UCSD-AML1 (cell line): ENCODE results near the gene MYADML2.
"Not testable (repeated sequence)": the region's sequence is repeated elsewhere in the genome, so short reads cannot be mapped to it uniquely, and the experiment has no call there.

Experiments used
- DNase-seq: peaks from one replicate; lab custom pipeline; 2025; ENCODE audit not compliant: unreplicated experiment; lab: John Stamatoyannopoulos, UW

MYADML2 gene

GRCh38 chr17:81959362-81960129 is 12.5 kb upstream of the MYADML2 start:
- DNase-seq, result peak; percentile 77

- DNase-seq, result no peak
Measured at GRCh38 chr17:81958633-81959342, 11.8 kb upstream of the MYADML2 start.

- DNase-seq, result no peak
Measured at GRCh38 chr17:81957691-81958432, 10.8 kb upstream of the MYADML2 start.

- no peak for DNase-seq
Measured at GRCh38 chr17:81956607-81957589, 9.9 kb upstream of the MYADML2 start.

GRCh38 chr17:81955756-81956544 is 8.9 kb upstream of the MYADML2 start:
- DNase-seq, result no peak

GRCh38 chr17:81955058-81955681 is 8.1 kb upstream of the MYADML2 start:
- DNase-seq, result no peak

GRCh38 chr17:81954131-81955057 is 7.4 kb upstream of the MYADML2 start:
- DNase-seq, result no peak

GRCh38 chr17:81953443-81953842 is 6.4 kb upstream of the MYADML2 start:
- not testable (repeated sequence) for DNase-seq

- DNase-seq, result no peak
Measured at GRCh38 chr17:81952792-81953228, 5.8 kb upstream of the MYADML2 start.

GRCh38 chr17:81951785-81952684 is 5.0 kb upstream of the MYADML2 start:
- DNase-seq, result no peak

- DNase-seq, result no peak
Measured at GRCh38 chr17:81950501-81950900, 3.5 kb upstream of the MYADML2 start.

GRCh38 chr17:81948635-81949378 is 1.8 kb upstream of the MYADML2 start:
- no peak for DNase-seq

- DNase-seq, result no peak
Measured at GRCh38 chr17:81944858-81945257, 2.2 kb downstream of the MYADML2 start.

GRCh38 chr17:81942167-81942553 is 4.9 kb downstream of the MYADML2 start:
- DNase-seq, result no peak

- no peak for DNase-seq
Measured at GRCh38 chr17:81941484-81942166, 5.4 kb downstream of the MYADML2 start.
